ENCODE measurements around the gene SPOCK1. TPM values are rescaled to one million over a fixed set of nuclear protein-coding genes. Genes with fewer than 3 reads are reported as not detected.

SPOCK1 gene
- total RNA-seq, 1 experiment from 2014 or later = 10.9 TPM

GRCh38 chr5:137381555-137381954, 117.6 kb downstream of the SPOCK1 start:
- Histone ChIP-seq H3K56ac (ENCODE audit: insufficient read length, low read depth, low read length) (no peak overlapping the region), H3K14ac (ENCODE audit: insufficient read depth, low read length) (no peak overlapping the region), H4K91ac (ENCODE audit: insufficient read length, low read depth, low read length) (no peak overlapping the region), H3K4ac (ENCODE audit: low read depth, low read length) (no peak overlapping the region), H3K23ac (ENCODE audit: insufficient read length, low read depth, low read length) (no peak overlapping the region), H3K4me1 (ENCODE audit: insufficient read depth, low read length) (no peaks in the 10 kb centered on the region), H3K27ac (ENCODE audit: insufficient read length, low read depth, low read length) (no peak overlapping the region), H2AFZ (ENCODE audit: low read length) (no peak overlapping the region), H2BK12ac (ENCODE audit: insufficient read length, low read depth, low read length) (no peak overlapping the region), H3K79me1 (ENCODE audit: insufficient read depth, low read depth, low read length, poor library complexity, severe bottlenecking) (no peaks in the 10 kb centered on the region), H3K79me2 (ENCODE audit: insufficient read depth, low read length) (no peaks in the 10 kb centered on the region), H2BK5ac (ENCODE audit: insufficient read length, low read length) (no peak overlapping the region), H3K23me2 (ENCODE audit: insufficient read length, low read depth, low read length, poor library complexity, severe bottlenecking) (no peaks in the 10 kb centered on the region), H3K27me3 (ENCODE audit: insufficient read depth, low read length) (no peaks in the 10 kb centered on the region), H2BK120ac (ENCODE audit: low read depth, low read length, poor library complexity, severe bottlenecking) (no peak overlapping the region), H4K8ac (replicated peaks; ENCODE audit: insufficient read length, low read depth, low read length) (no peak overlapping the region), H3T11ph (ENCODE audit: low read length) (no peak overlapping the region), H4K20me1 (ENCODE audit: control insufficient read depth, insufficient read depth, insufficient read length) (no peaks in the 10 kb centered on the region), H2BK15ac (ENCODE audit: low read depth, low read length) (no peak overlapping the region), H3K18ac (ENCODE audit: insufficient read length, low read depth, low read length) (no peak overlapping the region), H3K9me3 (ENCODE audit: control insufficient read depth, low read depth, low read length) (peaks cover 4% of the 10 kb centered on the region), H3K9ac (ENCODE audit: extremely low read depth, insufficient read length, low read length) (no peak overlapping the region), H3K4me2 (ENCODE audit: insufficient read depth, insufficient read length, low read length) (no peak overlapping the region), H2BK20ac (ENCODE audit: low read depth, low read length, poor library complexity, severe bottlenecking) (no peak overlapping the region), H2AK5ac (ENCODE audit: insufficient read length, low read length) (no peak overlapping the region), H4K5ac (ENCODE audit: insufficient read length, low read depth, low read length) (no peak overlapping the region)
- Mint-ChIP-seq H3K4me3 (no peak overlapping the region), H3K9me3 (peaks cover 38 to 53% of the 10 kb centered on the region in 2 experiments), H3K4me1 (peaks cover 0 to 11% of the 10 kb centered on the region in 2 experiments; a peak in 2 of 4 replicates), H3K27ac (no peak overlapping the region), H3K36me3 (ENCODE audit: insufficient read depth in 1 of 3, low read depth in 3 of 3) (peaks cover 15 to 31% (median 22%) of the 10 kb centered on the region in 3 experiments), H3K27me3 (ENCODE audit: low read depth) (peaks cover 4% of the 10 kb centered on the region)
- DNase-seq = no peak
- WGBS (ENCODE audit: extremely low coverage, insufficient read length, low lambda C conversion rate) = no CpG with 5 or more reads among the region's 1 CpG
- no peak for TF ChIP-seq CTCF (conservative IDR thresholded peaks at IDR 0.05)

Data from H9 (cell line).